Suprapubic skin (tissue), 4 donors: ENCODE results near the gene ZNF608. TPM values are rescaled to one million over a fixed set of nuclear protein-coding genes. Genes with fewer than 3 reads are reported as not detected.

Experiments
- DNase-seq, 2 donors: peaks; one replicate each; pipeline ENCODE4 v3.0.0-alpha.2; 2019; ENCODE audit warnings: low spot score in 2 of 2
- H3K27ac ChIP-seq: fragments of 200-600 bp; sonication (generic); one replicate; pipeline ENCODE4 v1.5.1; 2019
- H3K27me3 ChIP-seq: fragments of 200-600 bp; sonication (generic); one replicate; pipeline ENCODE4 v1.5.1; 2019
- H3K36me3 ChIP-seq: fragments of 200-600 bp; sonication (generic); one replicate; pipeline ENCODE4 v1.5.1; 2019
- H3K4me1 ChIP-seq: fragments of 200-600 bp; sonication (generic); one replicate; pipeline ENCODE4 v1.5.1; 2019
- H3K4me3 ChIP-seq: fragments of 200-600 bp; sonication (generic); one replicate; pipeline ENCODE4 v1.5.1; 2019; ENCODE audit warnings: mild to moderate bottlenecking
- H3K9me3 ChIP-seq: fragments of 200-600 bp; sonication (generic); one replicate; pipeline ENCODE4 v1.5.1; 2019
- EP300 ChIP-seq: sonication (generic); formaldehyde crosslinking; IDR thresholded peaks from one replicate; pipeline ENCODE4 v1.6.1; 2017; ENCODE audit warnings: antibody characterized with exemption
- POLR2A ChIP-seq, 2 donors: fragments of 450-650 bp; IDR thresholded peaks; one replicate each; pipeline ENCODE4 v1.6.1; 2017; ENCODE audit warnings: antibody characterized with exemption in 2 of 2, mild to moderate bottlenecking in 2 of 2, moderate library complexity in 2 of 2
- POLR2AphosphoS5 ChIP-seq, 3 donors: sonication (generic); formaldehyde crosslinking; IDR thresholded peaks; one replicate each; pipeline ENCODE4 v1.6.1; 2017; ENCODE audit warnings: antibody characterized with exemption in 3 of 3
- WGBS: methylation state at CpG from one replicate; pipeline ENCODE4 v1.1.5; 2018; 5-methylcytosine and 5-hydroxymethylcytosine counted together
- total RNA-seq, 4 donors: library from RNA; depleted of rRNA; stranded (reverse); fragments of >200 nt; gene quantifications; one replicate each; pipeline ENCODE4 v1.1.0, GENCODE V29; 2016
- TF ChIP-seq, protein P1 (sequence below), 2 donors: fragments of 200-600 bp in 1 of 2; fragments of 450-650 bp in 1 of 2; sonication (generic) in 1 of 2; IDR thresholded peaks; one replicate each; pipeline ENCODE4 v1.5.1; 2016 to 2019; ENCODE audit warnings: antibody characterized with exemption in 2 of 2, mild to moderate bottlenecking in 1 of 2, moderate library complexity in 1 of 2

ZNF608 gene
- total RNA-seq, 4 donors from 2014 or later: 3.9 to 11.9 (median 9.1) TPM

DNA sequence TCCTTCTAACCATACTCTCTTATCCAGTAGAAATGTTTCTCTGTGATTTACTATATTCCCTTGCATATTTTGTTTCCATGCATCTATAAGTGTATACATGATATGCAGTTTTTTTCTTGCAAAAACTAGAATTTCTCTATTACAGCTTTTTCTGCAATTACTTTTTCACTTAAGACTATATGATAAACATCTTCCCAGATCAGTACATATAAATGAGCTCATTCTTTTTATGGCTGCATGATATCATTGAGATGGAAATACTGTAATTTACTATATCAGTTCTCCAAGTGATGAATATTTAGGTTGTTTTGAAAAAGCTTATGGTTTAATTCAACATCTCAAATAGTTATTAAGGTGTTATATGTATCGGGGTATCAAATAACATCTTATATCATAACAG lies 18.1 kb upstream of the ZNF608 start:
- H3K27me3 ChIP-seq: no peaks in the 10 kb centered on the region
- TF ChIP-seq EP300 (no peak), POLR2A (IDR thresholded peaks at IDR 0.05) (no peak), POLR2AphosphoS5 (IDR thresholded peaks at IDR 0.05) (no peak)
- TF ChIP-seq, protein P1, sequence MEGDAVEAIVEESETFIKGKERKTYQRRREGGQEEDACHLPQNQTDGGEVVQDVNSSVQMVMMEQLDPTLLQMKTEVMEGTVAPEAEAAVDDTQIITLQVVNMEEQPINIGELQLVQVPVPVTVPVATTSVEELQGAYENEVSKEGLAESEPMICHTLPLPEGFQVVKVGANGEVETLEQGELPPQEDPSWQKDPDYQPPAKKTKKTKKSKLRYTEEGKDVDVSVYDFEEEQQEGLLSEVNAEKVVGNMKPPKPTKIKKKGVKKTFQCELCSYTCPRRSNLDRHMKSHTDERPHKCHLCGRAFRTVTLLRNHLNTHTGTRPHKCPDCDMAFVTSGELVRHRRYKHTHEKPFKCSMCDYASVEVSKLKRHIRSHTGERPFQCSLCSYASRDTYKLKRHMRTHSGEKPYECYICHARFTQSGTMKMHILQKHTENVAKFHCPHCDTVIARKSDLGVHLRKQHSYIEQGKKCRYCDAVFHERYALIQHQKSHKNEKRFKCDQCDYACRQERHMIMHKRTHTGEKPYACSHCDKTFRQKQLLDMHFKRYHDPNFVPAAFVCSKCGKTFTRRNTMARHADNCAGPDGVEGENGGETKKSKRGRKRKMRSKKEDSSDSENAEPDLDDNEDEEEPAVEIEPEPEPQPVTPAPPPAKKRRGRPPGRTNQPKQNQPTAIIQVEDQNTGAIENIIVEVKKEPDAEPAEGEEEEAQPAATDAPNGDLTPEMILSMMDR (IDR thresholded peaks at IDR 0.05): no peak
- no peaks in the 10 kb centered on the region for H3K9me3 ChIP-seq
- no peaks in the 10 kb centered on the region for H3K36me3 ChIP-seq
- H3K4me1 ChIP-seq: no peaks in the 10 kb centered on the region
- no peak overlapping the region for H3K4me3 ChIP-seq
- no peak overlapping the region for H3K27ac ChIP-seq
- WGBS: 96% methylated on average over 1 of the region's 1 CpG
- DNase-seq: no peak

- Histone ChIP-seq H3K4me1 (no peaks in the 10 kb centered on the region), H3K27me3 (no peaks in the 10 kb centered on the region), H3K4me3 (no peak overlapping the region), H3K9me3 (no peaks in the 10 kb centered on the region), H3K36me3 (no peaks in the 10 kb centered on the region), H3K27ac (no peak overlapping the region)
- WGBS: 88% methylated on average over 4 of the region's 4 CpGs
- DNase-seq: no peak
- TF ChIP-seq EP300 (no peak), POLR2A (IDR thresholded peaks at IDR 0.05) (no peak), POLR2AphosphoS5 (IDR thresholded peaks at IDR 0.05) (no peak)
- TF ChIP-seq, protein P1 (IDR thresholded peaks at IDR 0.05): no peak
These were observed 14.6 kb upstream of the ZNF608 start for GRCh38 chr5:124761010-124761409.

- Histone ChIP-seq H3K4me1 (no peaks in the 10 kb centered on the region), H3K27ac (no peak overlapping the region), H3K36me3 (no peaks in the 10 kb centered on the region), H3K27me3 (no peaks in the 10 kb centered on the region), H3K9me3 (no peaks in the 10 kb centered on the region), H3K4me3 (no peak overlapping the region)
- DNase-seq: no peak
- no peak for TF ChIP-seq EP300
- no peak for TF ChIP-seq POLR2AphosphoS5 (IDR thresholded peaks at IDR 0.05)
- TF ChIP-seq POLR2A (IDR thresholded peaks at IDR 0.05): no peak
- TF ChIP-seq, protein P1 (IDR thresholded peaks at IDR 0.05): no peak
These were observed 14.2 kb upstream of the ZNF608 start for GRCh38 chr5:124760608-124761007.

DNA sequence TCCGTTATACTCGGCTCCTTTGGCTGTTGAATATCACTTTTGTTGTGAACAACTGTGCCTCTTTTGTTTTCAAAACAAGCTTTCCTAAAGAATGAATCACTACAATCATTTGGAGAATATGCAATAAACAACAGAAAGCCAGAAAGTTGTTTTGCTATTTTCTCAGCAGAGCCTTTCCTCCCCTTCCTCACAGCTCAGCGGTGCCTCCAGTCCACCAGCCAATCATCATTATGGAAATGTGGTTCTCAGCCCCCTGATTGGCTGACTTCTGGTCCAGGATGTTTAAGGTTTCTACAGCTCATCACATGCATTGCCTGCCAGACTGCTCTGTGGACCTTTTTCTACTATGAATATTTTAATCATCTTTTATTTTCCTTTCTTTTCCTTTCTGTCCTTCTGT lies 9.1 kb upstream of the ZNF608 start:
- H3K4me3 ChIP-seq: no peak overlapping the region
- H3K27ac ChIP-seq: no peak overlapping the region
- no peaks in the 10 kb centered on the region for H3K36me3 ChIP-seq
- H3K9me3 ChIP-seq: no peaks in the 10 kb centered on the region
- TF ChIP-seq, protein P1 (IDR thresholded peaks at IDR 0.05): no peak
- no peak for TF ChIP-seq EP300
- TF ChIP-seq POLR2AphosphoS5 (IDR thresholded peaks at IDR 0.05): no peak
- TF ChIP-seq POLR2A (IDR thresholded peaks at IDR 0.05): no peak
- no peaks in the 10 kb centered on the region for H3K27me3 ChIP-seq
- DNase-seq: no peak
- 50% methylated on average over 3 of the region's 3 CpGs for WGBS
- no peaks in the 10 kb centered on the region for H3K4me1 ChIP-seq

DNA sequence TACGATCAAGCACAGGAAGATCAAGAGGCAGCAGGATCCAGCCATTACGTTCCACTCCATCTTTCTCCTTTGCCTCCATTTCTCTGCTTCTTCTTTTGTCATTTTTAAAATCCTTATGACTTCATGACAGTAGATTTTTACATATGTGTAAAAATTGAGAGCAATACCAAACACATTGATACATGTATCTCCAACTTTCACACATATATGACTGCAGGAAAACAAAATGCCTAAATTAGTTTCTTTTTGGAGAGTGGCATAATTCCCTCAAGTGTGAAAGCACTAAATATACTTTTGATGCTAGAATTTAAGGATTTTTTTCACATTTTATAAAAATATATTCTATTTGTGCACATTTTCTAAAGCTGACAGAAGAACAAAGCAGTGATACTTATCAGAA lies 8.6 kb upstream of the ZNF608 start:
- TF ChIP-seq POLR2AphosphoS5 (IDR thresholded peaks at IDR 0.05) (no peak), EP300 (no peak), POLR2A (IDR thresholded peaks at IDR 0.05) (no peak)
- TF ChIP-seq, protein P1 (IDR thresholded peaks at IDR 0.05): no peak
- WGBS: 63% methylated on average over 2 of the region's 2 CpGs
- no peak overlapping the region for H3K4me3 ChIP-seq
- H3K27ac ChIP-seq: no peak overlapping the region
- no peaks in the 10 kb centered on the region for H3K9me3 ChIP-seq
- no peaks in the 10 kb centered on the region for H3K4me1 ChIP-seq
- no peaks in the 10 kb centered on the region for H3K36me3 ChIP-seq
- no peak for DNase-seq
- no peaks in the 10 kb centered on the region for H3K27me3 ChIP-seq
